CD4-positive, alpha-beta T cell (primary cell): ENCODE data around the gene AKT1. TPM values are rescaled to one million over a fixed set of nuclear protein-coding genes. Genes with fewer than 3 reads are reported as not detected.

Experiments used
- ATAC-seq: fragments of 200-7000 bp; cut with Tn5 transposase; one replicate; pipeline ENCODE4 v1.10.0; 2022; ENCODE audit warnings: mild to moderate bottlenecking; ENCODE audit not compliant: poor library complexity
- CTCF ChIA-PET: fragments of 350-600 bp; sonication (Branson Sonifier 250); formaldehyde crosslinking; loops from one replicate; lab custom pipeline; 2021; ENCODE audit warnings: antibody characterized with exemption, inconsistent platforms; lab: Charles Lee
- POLR2A ChIA-PET: fragments of 350-600 bp; sonication (Branson Sonifier 250); formaldehyde crosslinking; loops from one replicate; lab custom pipeline; 2021; ENCODE audit warnings: antibody characterized with exemption, inconsistent platforms; lab: Charles Lee
- DNase-seq, 14 experiments: peaks; one replicate each; pipeline ENCODE4 v3.0.0-alpha.2; 2013 to 2020; ENCODE audit warnings: mixed read lengths in 2 of 14
- H3K27ac ChIP-seq, 2 donors: one replicate each; pipeline versions ENCODE4 v1.5.1 to v1.7.0; 2013; ENCODE audit warnings: low read length in 2 of 2, low read depth in 1 of 2, mild to moderate bottlenecking in 1 of 2
- H3K27me3 ChIP-seq, 2 experiments: 1 replicate in 1 of 2; 2 replicates in 1 of 2; pipeline versions ENCODE4 v1.6.1 to v1.7.0; 2013; ENCODE audit warnings: low read length in 2 of 2, control low read depth in 1 of 2, mild to moderate bottlenecking in 1 of 2, moderate library complexity in 1 of 2; ENCODE audit not compliant: insufficient read depth in 2 of 2, control insufficient read depth in 1 of 2
- H3K36me3 ChIP-seq: one replicate; pipeline ENCODE4 v1.6.1; 2013; ENCODE audit warnings: low read length, control low read depth; ENCODE audit not compliant: insufficient read depth
- H3K4me1 ChIP-seq: one replicate; pipeline ENCODE4 v1.6.1; 2013; ENCODE audit warnings: low read length, control low read depth; ENCODE audit not compliant: insufficient read depth
- H3K4me3 ChIP-seq: one replicate; pipeline ENCODE4 v1.5.1; 2013; ENCODE audit warnings: mild to moderate bottlenecking, low read length, moderate library complexity
- H3K9me3 ChIP-seq, 2 experiments: 1 replicate in 1 of 2; 2 replicates in 1 of 2; pipeline versions ENCODE4 v1.6.1 to v1.7.0; 2013; ENCODE audit warnings: low read length in 2 of 2, mild to moderate bottlenecking in 2 of 2, control low read depth in 1 of 2, moderate library complexity in 1 of 2; ENCODE audit not compliant: control insufficient read depth in 1 of 2, insufficient read depth in 1 of 2
- H3K27ac Mint-ChIP-seq: one replicate; pipeline ENCODE4 v1.8.0; 2020; ENCODE audit warnings: mixed read lengths
- H3K27me3 Mint-ChIP-seq: one replicate; pipeline ENCODE4 v1.8.0; 2021; ENCODE audit warnings: mixed read lengths
- H3K36me3 Mint-ChIP-seq: one replicate; pipeline ENCODE4 v1.8.0; 2021; ENCODE audit warnings: low read depth, mixed read lengths
- H3K4me1 Mint-ChIP-seq: one replicate; pipeline ENCODE4 v1.8.0; 2021; ENCODE audit warnings: low read depth, mixed read lengths
- H3K4me3 Mint-ChIP-seq: one replicate; pipeline ENCODE4 v1.8.0; 2020; ENCODE audit warnings: mild to moderate bottlenecking, mixed read lengths
- H3K9me3 Mint-ChIP-seq: one replicate; pipeline ENCODE4 v1.8.0; 2020; ENCODE audit warnings: mixed read lengths
- CTCF ChIP-seq: fragments of 200-600 bp; IDR thresholded peaks from one replicate; pipeline ENCODE4 v1.8.0; 2022; ENCODE audit warnings: antibody characterized with exemption, mild to moderate bottlenecking
- intact Hi-C, 2 experiments: fragments of 100-400 bp; cut with DNase I in 1 of 2; cut with micrococcal nuclease in 1 of 2; formaldehyde crosslinking; loops; one replicate each; pipeline versions ENCODE4 v1.15.1 to v1.9.0; 2023 to 2025; cut with DNase I, micrococcal nuclease
- total RNA-seq, 174 experiments: library from RNA in 2 of 174; stranded (reverse) in 2 of 174; gene quantifications; one replicate each; pipeline ENCODE4 v1.2.3 and lab custom pipeline; 2021 to 2026

Gene AKT1
- total RNA-seq, 2 experiments from 2014 or later = 58.8 to 66.5 TPM

GRCh38 chr14:104773505-104774452 is 21.8 kb downstream of the AKT1 start:
- H3K27me3 Mint-ChIP-seq = no peaks in the 10 kb centered on the region
- ChIA-PET CTCF (no interaction called here), POLR2A (interaction anchor here (1.0 kb wide), 1 partner anchor 27 kb away, joined by 3 read pairs; the partner anchor contains the start of gene ZBTB42)
- ATAC-seq = no peak
- H3K4me3 Mint-ChIP-seq = no peak overlapping the region
- peaks cover 2% of the 10 kb centered on the region for H3K4me1 ChIP-seq
- H3K36me3 Mint-ChIP-seq = peaks cover 30% of the 10 kb centered on the region
- no peak for TF ChIP-seq CTCF
- no peak overlapping the region for H3K4me3 ChIP-seq
- no peaks in the 10 kb centered on the region for H3K9me3 Mint-ChIP-seq
- no peaks in the 10 kb centered on the region for H3K27me3 ChIP-seq
- no peak for DNase-seq
- H3K4me1 Mint-ChIP-seq = no peaks in the 10 kb centered on the region
- H3K9me3 ChIP-seq = peaks cover 0 to 18% of the 10 kb centered on the region in 2 experiments
- H3K27ac Mint-ChIP-seq = no peak overlapping the region
- intact Hi-C loops = no loop called here
- no peak overlapping the region for H3K27ac ChIP-seq
- H3K36me3 ChIP-seq = peaks cover 31% of the 10 kb centered on the region

- Histone ChIP-seq H3K27ac (no peak overlapping the region), H3K4me3 (no peak overlapping the region), H3K27me3 (no peaks in the 10 kb centered on the region), H3K36me3 (peaks cover 31% of the 10 kb centered on the region), H3K9me3 (peaks cover 0 to 18% of the 10 kb centered on the region in 2 experiments), H3K4me1 (peaks cover 9% of the 10 kb centered on the region)
- CTCF ChIA-PET = no interaction called here
- no peak for TF ChIP-seq CTCF
- intact Hi-C loops = no loop called here
- DNase-seq (no peak), ATAC-seq (no peak)
- no peak overlapping the region for H3K4me3 Mint-ChIP-seq
- H3K9me3 Mint-ChIP-seq = no peaks in the 10 kb centered on the region
- peaks cover 30% of the 10 kb centered on the region for H3K36me3 Mint-ChIP-seq
- no peaks in the 10 kb centered on the region for H3K4me1 Mint-ChIP-seq
- POLR2A ChIA-PET = interaction anchor here (1.0 kb wide), 2 partner anchors 28 kb away, joined by 3 read pairs; partner anchors contain the start of gene ZBTB42
- H3K27ac Mint-ChIP-seq = no peak overlapping the region
- H3K27me3 Mint-ChIP-seq = no peaks in the 10 kb centered on the region
Measured at GRCh38 chr14:104772707-104773504, 22.6 kb downstream of the AKT1 start.

- peaks cover 0 to 18% of the 10 kb centered on the region in 2 experiments for H3K9me3 ChIP-seq
- TF ChIP-seq CTCF = no peak
- H3K4me3 ChIP-seq = no peak overlapping the region
- Mint-ChIP-seq H3K27ac (no peak overlapping the region), H3K27me3 (no peaks in the 10 kb centered on the region), H3K4me3 (no peak overlapping the region), H3K9me3 (no peaks in the 10 kb centered on the region), H3K36me3 (peaks cover 29% of the 10 kb centered on the region), H3K4me1 (no peaks in the 10 kb centered on the region)
- H3K27me3 ChIP-seq = no peaks in the 10 kb centered on the region
- ATAC-seq (no peak), DNase-seq (no peak)
- H3K36me3 ChIP-seq = peaks cover 31% of the 10 kb centered on the region
- peaks cover 9% of the 10 kb centered on the region for H3K4me1 ChIP-seq
- no peak overlapping the region for H3K27ac ChIP-seq
- POLR2A ChIA-PET = interaction anchor here (1.0 kb wide), 1 partner anchor 29 kb away, joined by 3 read pairs; the partner anchor contains the start of gene ZBTB42
- intact Hi-C loops = no loop called here
- CTCF ChIA-PET = interaction anchor here (4.3 kb wide), 1 partner anchor 55 kb away, joined by 49 read pairs; no protein-coding TSS in a partner anchor
Measured at GRCh38 chr14:104771918-104772706, 23.4 kb downstream of the AKT1 start.
